B cell (primary cell): ENCODE results near the gene GPR61. TPM values are rescaled to one million over a fixed set of nuclear protein-coding genes. Genes with fewer than 3 reads are reported as not detected.

ENCODE experiments used
- ATAC-seq: fragments of 200-7000 bp; cut with Tn5 transposase; one replicate; pipeline ENCODE4 v1.10.0; 2021; ENCODE audit warnings: low read depth, mild to moderate bottlenecking, moderate number of reproducible peaks, moderate library complexity
- CTCF ChIA-PET: fragments of 350-600 bp; sonication (Branson Sonifier 250); formaldehyde crosslinking; loops from one replicate; lab custom pipeline; 2021; ENCODE audit warnings: antibody characterized with exemption, inconsistent platforms; lab: Charles Lee
- POLR2A ChIA-PET: fragments of 350-600 bp; sonication (Branson Sonifier 250); formaldehyde crosslinking; loops from one replicate; lab custom pipeline; 2021; ENCODE audit warnings: antibody characterized with exemption; lab: Charles Lee
- DNase-seq: peaks from one replicate; pipeline ENCODE4 v3.0.0; 2013
- H2AFZ ChIP-seq: 2 replicates; pipeline ENCODE4 v1.6.1; 2012; ENCODE audit warnings: mild to moderate bottlenecking, low read depth, low read length; ENCODE audit not compliant: insufficient read depth, poor library complexity, severe bottlenecking
- H3K27ac ChIP-seq, 2 donors: 1 replicate in 1 of 2; 2 replicates in 1 of 2; pipeline ENCODE4 v1.5.1; 2012 to 2013; ENCODE audit warnings: low read length in 2 of 2, mild to moderate bottlenecking in 2 of 2, moderate library complexity in 1 of 2
- H3K27me3 ChIP-seq, 4 experiments: fragments of 200-600 bp in 1 of 4; sonication (generic) in 1 of 4; replicated peaks in 1 of 4; 1 replicate in 2 of 4; 2 replicates in 2 of 4; pipeline versions ENCODE4 v1.6.1 to v1.7.0; 2013 to 2016; ENCODE audit warnings: low read length in 3 of 4, mild to moderate bottlenecking in 2 of 4, mixed read lengths in 1 of 4, moderate library complexity in 1 of 4; ENCODE audit not compliant: insufficient read depth in 4 of 4, control insufficient read depth in 3 of 4; ENCODE audit errors: control extremely low read depth in 1 of 4
- H3K36me3 ChIP-seq, 2 experiments: replicated peaks in 1 of 2; 1 replicate in 1 of 2; 2 replicates in 1 of 2; pipeline versions ENCODE4 v1.6.1 to v1.7.1; 2013; ENCODE audit warnings: low read length in 1 of 2; ENCODE audit not compliant: insufficient read depth in 2 of 2, control insufficient read depth in 1 of 2; ENCODE audit errors: control extremely low read depth in 1 of 2, extremely low read depth in 1 of 2
- H3K4me1 ChIP-seq, 2 donors: fragments of 200-600 bp in 1 of 2; sonication (generic) in 1 of 2; 1 replicate in 1 of 2; 2 replicates in 1 of 2; pipeline versions ENCODE4 v1.5.1 to v1.6.1; 2013 to 2017; ENCODE audit warnings: low read length in 2 of 2; ENCODE audit not compliant: control insufficient read depth in 2 of 2, insufficient read depth in 2 of 2
- H3K4me2 ChIP-seq: replicated peaks from 2 replicates; pipeline ENCODE3; 2012; ENCODE audit warnings: mild to moderate bottlenecking, low read depth, low read length; ENCODE audit not compliant: poor library complexity, severe bottlenecking
- H3K4me3 ChIP-seq, 5 experiments: fragments of 200-600 bp in 1 of 5; sonication (generic) in 1 of 5; 1 replicate in 3 of 5; 2 replicates in 2 of 5; pipeline versions ENCODE4 v1.5.1 to v1.7.0; 2011 to 2016; ENCODE audit warnings: low read length in 4 of 5, mild to moderate bottlenecking in 4 of 5, low read depth in 2 of 5, control low read depth in 1 of 5, moderate library complexity in 1 of 5; ENCODE audit not compliant: insufficient read depth in 1 of 5; ENCODE audit errors: control extremely low read depth in 1 of 5, extremely low read depth in 1 of 5
- H3K79me2 ChIP-seq: fragments of 200-600 bp; sonication (generic); one replicate; pipeline ENCODE4 v1.6.0; 2016; ENCODE audit warnings: low read length; ENCODE audit not compliant: control insufficient read depth, insufficient read depth
- H3K9ac ChIP-seq: fragments of 200-600 bp; sonication (generic); 2 replicates; pipeline ENCODE4 v1.6.1; 2017; ENCODE audit warnings: mild to moderate bottlenecking, low read length, moderate library complexity
- H3K9me3 ChIP-seq, 3 donors: one replicate each; pipeline versions ENCODE4 v1.6.1 to v1.7.1; 2013; ENCODE audit warnings: low read length in 2 of 3; ENCODE audit not compliant: control insufficient read depth in 2 of 3, insufficient read depth in 1 of 3; ENCODE audit errors: control extremely low read depth in 1 of 3
- H4K20me1 ChIP-seq: 2 replicates; pipeline ENCODE4 v1.6.0; 2012; ENCODE audit warnings: mild to moderate bottlenecking, low read length; ENCODE audit not compliant: insufficient read depth, control insufficient read depth, poor library complexity, severe bottlenecking
- H3K27ac Mint-ChIP-seq: one replicate; pipeline ENCODE4 v1.8.0; 2021; ENCODE audit warnings: mixed read lengths
- H3K27me3 Mint-ChIP-seq: one replicate; pipeline ENCODE4 v1.8.0; 2021; ENCODE audit warnings: mixed read lengths
- H3K4me1 Mint-ChIP-seq: one replicate; pipeline ENCODE4 v1.8.0; 2021; ENCODE audit warnings: mixed read lengths
- H3K4me3 Mint-ChIP-seq: one replicate; pipeline ENCODE4 v1.8.0; 2021; ENCODE audit warnings: mixed read lengths
- H3K9me3 Mint-ChIP-seq: one replicate; pipeline ENCODE4 v1.8.0; 2022; ENCODE audit warnings: mixed read lengths; ENCODE audit not compliant: insufficient read depth
- CTCF ChIP-seq: fragments of 200-600 bp; IDR thresholded peaks from one replicate; pipeline ENCODE4 v1.8.0; 2022; ENCODE audit warnings: antibody characterized with exemption, mild to moderate bottlenecking
- EZH2 ChIP-seq: IDR thresholded peaks from 2 replicates; pipeline ENCODE4 v1.6.1; 2012; ENCODE audit warnings: borderline replicate concordance, low read depth, mild to moderate bottlenecking, moderate library complexity, low read length; ENCODE audit not compliant: insufficient read depth, poor library complexity, severe bottlenecking
- WGBS: methylation state at CpG from one replicate; pipeline ENCODE4 v1.1.5; 2013; ENCODE audit warnings: missing lambda C conversion rate; ENCODE audit not compliant: insufficient coverage; 5-methylcytosine and 5-hydroxymethylcytosine counted together
- intact Hi-C: fragments of 100-400 bp; cut with micrococcal nuclease; formaldehyde crosslinking; loops from one replicate; pipeline ENCODE4 v1.10.0; 2022
- polyA minus RNA-seq: library from RNA; depleted of rRNA, polyadenylated mRNA; stranded (reverse); fragments of >200 nt; gene quantifications from 2 replicates; pipeline ENCODE4 v1.2.3, GENCODE V29; 2012
- polyA plus RNA-seq: library from polyadenylated mRNA; depleted of rRNA; stranded (reverse); fragments of >200 nt; gene quantifications from 2 replicates; pipeline ENCODE4 v1.2.3, GENCODE V29; 2012
- total RNA-seq, 2 donors: library from RNA; stranded (reverse); fragments of 120-200 nt in 1 of 2; gene quantifications; 1 replicate in 1 of 2; 2 replicates in 1 of 2; pipeline versions ENCODE4 v1.2.3 to v1.2.4, GENCODE V29; 2013 to 2022

The GPR61 gene
- total RNA-seq (not detected in 2 replicates), polyA plus RNA-seq (not detected in 2 replicates), polyA minus RNA-seq (0.14 TPM in 1 of 2 replicates, not detected in the other)
- total RNA-seq (2013), result 0.33 TPM

- WGBS, result 77% methylated on average over 6 of the region's 7 CpGs
- intact Hi-C loops, result no loop called here
- TF ChIP-seq CTCF (no peak), EZH2 (no peak)
- no peak within 1 kb of the TSS for H3K9ac ChIP-seq
- no peaks in the 10 kb centered on the region for H3K27me3 ChIP-seq
- no peaks in the 10 kb centered on the region for H4K20me1 ChIP-seq
- H3K9me3 ChIP-seq, result no peaks in the 10 kb centered on the region
- no peaks in the 10 kb centered on the region for H3K79me2 ChIP-seq
- no peak within 1 kb of the TSS for H3K4me3 ChIP-seq
- peaks cover 3% of the 10 kb centered on the region for H3K27me3 Mint-ChIP-seq
- H3K36me3 ChIP-seq, result no peaks in the 10 kb centered on the region
- no peak within 1 kb of the TSS for H2AFZ ChIP-seq
- no peaks in the 10 kb centered on the region for H3K4me1 ChIP-seq
- H3K27ac Mint-ChIP-seq, result no peak within 1 kb of the TSS
- H3K27ac ChIP-seq, result no peak within 1 kb of the TSS
- DNase-seq, result no peak
- ChIA-PET POLR2A (interaction anchor here (0.7 kb wide), 1 partner anchor 17 kb away, joined by 3 read pairs; no protein-coding TSS in a partner anchor), CTCF (interaction anchor here (1.0 to 21.6 kb wide), 4 partner anchors 40 to 234 kb away, joined by 3 to 926 read pairs (median 140); partner anchors contain the start of genes AMIGO1, ATXN7L2 and CYB561D1)
- no peak within 1 kb of the TSS for H3K4me3 Mint-ChIP-seq
- ATAC-seq, result no peak
- no peaks in the 10 kb centered on the region for H3K9me3 Mint-ChIP-seq
- no peaks in the 10 kb centered on the region for H3K4me1 Mint-ChIP-seq
- no peak within 1 kb of the TSS for H3K4me2 ChIP-seq
Observed at GRCh38 chr1:109539676-109540075, at the start of gene GPR61. Gene GPR61 (plus strand): TSS chr1:109539872. CDS start chr1:109543023, 3,151 bp downstream.
